NCI-H187 treated with DMSO at 0.1 percent for 48 hours (cell line): ENCODE data around the gene VPS39.

Source experiments
- DNase-seq: peaks from one replicate; lab custom pipeline; 2025; lab: John Stamatoyannopoulos, UW

Gene VPS39

GRCh38 chr15:42128476-42128875 lies 79.6 kb downstream of the VPS39 start:
- DNase-seq, result no peak

GRCh38 chr15:42123546-42123945 lies 84.6 kb downstream of the VPS39 start:
- DNase-seq, result no peak

GRCh38 chr15:42121682-42122081 lies 86.4 kb downstream of the VPS39 start:
- no peak for DNase-seq

GRCh38 chr15:42121021-42121420 lies 87.1 kb downstream of the VPS39 start:
- DNase-seq, result no peak

DNA sequence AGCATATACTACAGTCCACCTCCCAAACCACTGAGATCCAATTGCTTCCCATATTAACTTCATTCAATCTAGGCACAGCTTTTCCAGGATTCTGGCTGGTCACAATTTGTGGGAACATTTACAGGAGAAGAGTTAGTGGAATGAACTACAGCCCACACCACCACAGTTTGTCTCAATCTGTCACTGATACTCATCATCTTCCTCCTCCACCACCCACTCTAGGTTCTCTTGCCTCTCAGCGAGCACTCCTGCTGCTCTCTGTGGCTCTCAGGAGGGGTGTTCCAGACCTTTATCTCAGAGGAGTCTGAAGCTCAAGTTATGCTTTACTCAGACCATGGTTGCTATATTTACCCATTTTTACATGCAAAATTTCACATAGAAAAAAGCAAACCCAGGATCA lies 87.8 kb downstream of the VPS39 start:
- DNase-seq, result no peak

GRCh38 chr15:42119446-42119760 lies 88.7 kb downstream of the VPS39 start:
- no peak for DNase-seq

DNA sequence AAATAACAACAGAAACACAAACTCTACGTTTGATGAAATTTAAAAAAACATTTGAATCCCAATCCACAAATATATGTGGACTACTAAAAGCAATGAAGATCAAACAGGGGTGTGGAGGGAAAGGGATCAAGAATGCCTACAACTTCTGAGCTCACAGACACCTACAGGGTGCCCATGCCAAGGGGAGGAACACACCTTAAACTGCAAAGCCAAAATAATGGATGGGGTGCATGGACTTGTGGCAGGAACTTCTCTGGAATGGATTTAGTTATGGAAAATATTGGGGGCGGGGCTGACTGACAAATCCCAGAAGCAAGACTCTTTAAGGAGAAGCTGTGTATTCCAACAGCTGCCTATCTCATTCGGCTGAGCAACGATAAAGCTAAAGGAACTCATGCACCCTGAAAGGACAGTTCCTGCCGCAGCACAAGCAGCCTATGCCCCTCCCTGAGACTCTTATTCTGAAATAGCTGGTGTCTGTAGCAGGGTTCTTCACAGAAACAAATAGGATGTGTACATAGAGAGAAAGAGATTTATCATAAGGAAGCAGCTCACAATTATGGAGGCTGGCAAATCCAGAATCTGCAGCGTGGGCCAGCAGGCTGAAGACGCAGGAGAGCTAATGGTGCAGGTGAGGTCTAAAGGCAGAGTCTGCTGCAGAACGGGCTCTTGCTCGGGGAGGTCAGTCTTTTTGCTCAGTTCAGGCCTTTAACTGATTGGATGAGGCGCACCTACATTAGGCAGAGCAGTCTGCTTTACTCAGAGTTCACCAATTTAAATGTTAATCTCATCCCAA lies 89.3 kb downstream of the VPS39 start:
- peak; percentile 53 for DNase-seq

DNA sequence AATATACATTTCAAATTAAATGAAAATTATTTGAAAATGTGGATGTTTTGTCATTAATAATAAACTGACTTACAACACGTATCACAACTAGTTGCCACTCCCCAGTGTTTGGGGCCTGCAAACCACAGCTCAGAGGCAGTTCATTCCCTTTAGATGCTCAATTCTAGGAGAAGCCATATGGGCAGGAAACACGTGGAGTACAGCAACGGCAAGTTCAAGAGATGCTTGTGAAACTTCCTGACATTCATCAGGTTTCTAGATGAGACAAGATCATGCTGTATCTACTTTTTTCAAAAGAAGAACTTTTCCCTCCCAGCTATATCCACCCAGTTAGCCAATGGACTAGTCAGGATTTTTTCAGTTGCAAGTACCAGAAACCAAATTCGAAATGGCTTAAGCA lies 96.2 kb downstream of the VPS39 start:
- DNase-seq, result no peak

DNA sequence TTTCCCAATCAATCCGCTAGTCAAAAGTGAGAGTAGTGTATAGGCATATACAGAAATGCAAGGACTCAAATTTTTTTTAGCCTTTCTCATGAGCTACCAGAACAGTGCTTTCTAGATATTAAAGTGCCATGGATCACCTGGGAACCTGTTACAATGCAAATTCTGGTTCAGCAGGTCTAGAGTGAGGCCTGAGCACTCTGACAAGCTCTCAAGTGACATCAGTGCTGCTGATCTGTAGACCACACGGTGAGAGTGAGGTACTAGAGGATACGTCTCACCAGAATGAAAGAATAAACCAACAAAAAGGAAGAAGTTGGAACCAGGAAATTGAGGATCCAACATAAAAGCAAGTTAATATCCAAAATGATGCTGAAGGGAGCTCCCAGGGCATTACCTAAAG lies 97.7 kb downstream of the VPS39 start:
- no peak for DNase-seq

DNA sequence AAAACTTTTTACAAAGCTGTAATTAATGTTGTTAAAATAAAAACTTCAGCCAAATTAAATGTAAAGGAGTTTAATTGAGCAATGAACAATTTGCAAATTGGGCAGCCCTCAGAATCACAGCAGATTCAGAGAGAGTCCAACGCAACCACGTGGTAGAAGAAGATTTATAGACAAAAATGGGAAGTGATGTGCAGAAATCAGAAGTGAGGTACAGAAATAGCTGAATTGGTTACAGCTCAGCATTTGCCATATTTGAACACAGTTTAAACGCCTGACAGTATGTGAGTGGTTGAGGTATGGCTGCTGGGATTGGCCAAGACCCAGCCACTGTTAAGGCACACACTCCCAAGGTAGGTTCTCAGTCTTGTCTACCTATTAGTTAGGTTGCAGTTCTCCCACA lies 99.3 kb downstream of the VPS39 start:
- DNase-seq, result no peak
